GM19035 (cell line): ENCODE data around the gene KRT2.

Experiments used
- ATAC-seq: cut with Tn5 transposase; IDR thresholded peaks from one replicate; pipeline ENCODE4 v1.9.1; 2021; ENCODE audit not compliant: unreplicated experiment

The KRT2 gene

DNA sequence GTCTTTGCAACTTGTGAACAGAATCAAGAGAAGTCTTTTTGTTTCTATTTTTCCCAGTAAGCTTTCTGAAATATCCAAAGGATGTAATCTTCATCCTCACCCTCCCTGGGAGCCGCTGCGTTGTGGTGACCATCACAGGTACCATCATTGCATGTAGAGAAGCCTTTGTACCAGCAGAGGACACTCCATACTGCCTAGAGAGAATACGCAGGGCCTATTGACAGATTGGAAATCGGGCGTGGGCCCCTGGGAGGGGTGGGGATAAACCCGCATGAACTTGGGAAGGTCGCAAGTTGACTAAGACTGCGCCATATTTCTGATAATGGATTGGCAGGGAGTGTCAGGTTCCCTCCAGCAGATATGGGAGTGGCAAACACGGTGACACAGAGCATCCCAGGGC lies 15.5 kb upstream of the KRT2 start:
- no peak for ATAC-seq

DNA sequence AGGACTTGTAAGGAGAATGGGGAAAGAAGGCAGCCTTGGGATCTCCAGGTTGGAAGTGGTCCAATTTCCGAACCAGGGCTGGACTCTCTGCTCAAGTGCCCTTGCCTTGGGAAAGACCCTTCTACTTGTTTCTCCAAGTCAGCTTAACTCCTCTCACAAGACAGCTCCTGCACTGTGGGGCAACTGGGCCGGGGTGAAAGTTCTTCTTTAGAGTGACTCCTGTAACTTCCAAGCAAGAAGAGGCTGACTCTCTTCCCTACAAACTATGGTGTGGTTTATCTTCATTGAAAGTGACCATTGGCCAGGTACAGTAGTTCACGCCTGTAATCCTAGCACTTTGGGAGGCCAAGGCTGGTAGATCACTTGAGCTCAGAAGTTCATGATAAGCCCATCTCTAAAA lies 14.5 kb upstream of the KRT2 start:
- no peak for ATAC-seq

DNA sequence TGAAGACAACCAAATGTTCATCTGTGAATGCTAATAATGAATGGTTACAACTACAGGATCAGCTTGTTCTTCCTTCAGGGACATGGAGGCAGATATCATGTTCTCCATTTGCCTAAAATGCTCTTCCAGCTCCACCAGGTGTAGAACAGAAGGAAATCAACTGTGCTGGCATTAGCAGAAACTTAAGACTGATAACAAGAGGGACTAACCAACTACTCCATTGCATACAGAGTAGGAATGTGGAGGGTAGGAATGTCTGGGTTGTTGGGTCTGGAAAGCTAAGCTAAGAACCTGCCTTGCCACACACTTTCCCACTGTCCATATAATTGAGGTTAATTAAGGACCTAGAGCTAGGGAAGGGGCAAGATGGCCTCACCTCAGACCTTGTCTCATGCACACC lies 11.4 kb upstream of the KRT2 start:
- ATAC-seq: no peak

DNA sequence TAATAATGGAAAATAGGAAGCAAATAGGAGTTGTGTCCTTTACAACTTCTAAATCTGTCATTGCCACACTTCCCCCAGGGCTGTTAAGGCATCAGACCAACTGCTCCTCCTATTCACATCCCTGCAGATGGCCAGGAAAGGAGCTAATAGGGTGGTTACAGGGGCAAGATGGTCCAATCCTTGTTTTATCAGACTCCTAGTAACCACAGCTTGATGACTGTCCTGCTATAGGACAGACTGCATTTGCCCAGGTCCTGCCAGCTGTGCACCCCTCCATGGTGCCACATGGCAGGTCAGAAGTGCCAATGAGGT lies 10.9 kb upstream of the KRT2 start:
- ATAC-seq: no peak

DNA sequence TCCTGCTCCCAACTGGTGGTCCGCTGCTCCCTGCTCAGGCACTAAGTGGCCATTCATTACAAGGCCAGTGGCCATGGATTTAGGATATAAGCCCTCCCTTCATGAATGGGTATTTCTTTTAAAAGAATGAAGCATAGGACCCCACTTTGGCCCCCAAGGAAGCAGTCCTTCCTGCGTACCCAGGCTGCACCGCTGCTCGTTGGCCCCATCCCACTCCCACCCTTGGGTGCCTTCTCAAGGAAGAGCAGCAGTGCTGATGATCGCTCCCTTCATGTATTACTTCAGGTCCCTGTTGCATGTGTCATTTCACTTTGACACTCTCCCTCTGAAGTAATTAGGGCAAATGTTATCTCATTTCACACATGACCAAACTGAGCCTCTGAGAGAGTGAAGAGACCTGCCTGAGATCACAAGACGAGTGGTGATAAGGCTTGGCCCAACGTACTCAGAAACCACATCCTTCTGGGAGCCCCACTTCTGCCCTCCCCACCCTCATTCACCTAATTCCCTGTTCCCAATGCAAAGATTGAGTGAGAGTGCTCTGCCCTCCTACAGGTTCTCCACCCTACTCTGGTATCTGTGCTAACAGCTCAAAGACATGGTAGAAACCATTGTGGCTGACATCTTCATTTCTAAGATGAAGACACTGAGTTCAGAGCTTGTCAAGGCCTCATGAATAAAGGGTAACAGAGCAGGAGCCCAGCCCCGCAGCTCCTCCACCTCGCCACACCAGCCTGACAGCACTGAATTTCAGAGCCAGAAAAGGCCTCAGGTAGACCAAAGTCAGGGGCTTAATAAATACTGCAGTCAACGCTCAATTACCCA lies 10.3 kb upstream of the KRT2 start:
- ATAC-seq: no peak

DNA sequence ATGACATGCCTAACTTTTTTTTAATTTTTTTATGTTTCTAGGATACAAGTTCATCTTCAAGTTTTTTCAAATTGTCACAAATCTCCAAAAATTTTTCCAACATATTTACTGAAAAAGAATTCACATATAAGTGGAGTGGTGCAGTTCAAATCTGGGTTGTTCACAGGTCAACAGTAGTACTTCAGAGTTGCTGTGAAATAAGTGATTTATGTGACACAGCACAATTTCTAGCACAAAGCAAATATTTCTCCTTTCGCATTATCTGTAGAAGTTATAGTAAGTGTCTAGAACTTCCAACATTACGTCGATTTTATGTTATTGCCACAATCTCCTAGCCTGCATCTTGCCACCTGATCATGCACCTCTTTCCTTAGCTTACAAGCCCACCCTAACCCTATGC lies 9.7 kb upstream of the KRT2 start:
- ATAC-seq: no peak

DNA sequence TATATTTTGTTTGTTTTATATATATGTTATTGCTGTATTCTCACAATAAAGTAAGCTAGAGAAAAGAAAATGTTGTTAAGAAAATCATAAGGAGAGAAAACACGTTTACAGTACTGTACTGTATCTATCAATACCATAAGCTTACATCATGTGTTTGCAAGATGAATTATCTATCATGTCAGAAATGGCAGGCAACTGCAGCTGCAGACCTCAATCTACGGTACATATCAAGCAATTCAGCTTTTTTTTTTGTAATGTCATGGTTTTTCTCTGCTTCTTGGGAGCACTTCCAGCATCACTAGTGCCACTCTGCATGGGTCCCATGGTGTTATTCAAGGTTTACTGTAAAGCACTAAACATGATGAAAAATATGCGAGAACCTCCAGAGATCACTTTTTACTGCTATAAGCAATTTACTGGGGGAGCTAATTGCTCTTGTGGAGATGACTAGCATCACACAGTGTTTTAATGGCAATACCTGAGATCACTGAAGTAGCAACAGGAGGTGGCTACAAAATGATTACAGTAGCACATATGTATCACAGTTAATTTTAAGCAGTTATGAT lies 9.0 kb upstream of the KRT2 start:
- ATAC-seq: no peak

DNA sequence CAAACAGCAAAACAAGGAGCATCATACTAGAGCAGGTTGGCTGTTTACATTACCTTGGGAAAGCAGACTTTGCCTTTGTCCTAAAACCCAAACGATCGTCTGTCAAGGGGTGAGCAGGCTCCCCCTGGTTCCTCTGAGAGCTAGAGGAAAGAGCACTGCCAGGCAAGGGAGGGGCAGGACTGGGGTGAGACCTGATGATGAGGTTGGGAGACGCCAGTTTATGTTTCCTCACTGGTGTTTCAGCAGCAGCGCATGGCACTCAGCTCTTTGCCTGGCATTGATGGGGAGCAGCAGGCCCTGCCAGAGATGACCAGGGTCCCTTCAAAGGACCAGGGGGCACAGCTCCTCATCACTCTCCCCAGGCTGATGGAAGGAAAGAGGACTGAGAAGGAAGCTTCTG lies 7.9 kb upstream of the KRT2 start:
- ATAC-seq: no peak

DNA sequence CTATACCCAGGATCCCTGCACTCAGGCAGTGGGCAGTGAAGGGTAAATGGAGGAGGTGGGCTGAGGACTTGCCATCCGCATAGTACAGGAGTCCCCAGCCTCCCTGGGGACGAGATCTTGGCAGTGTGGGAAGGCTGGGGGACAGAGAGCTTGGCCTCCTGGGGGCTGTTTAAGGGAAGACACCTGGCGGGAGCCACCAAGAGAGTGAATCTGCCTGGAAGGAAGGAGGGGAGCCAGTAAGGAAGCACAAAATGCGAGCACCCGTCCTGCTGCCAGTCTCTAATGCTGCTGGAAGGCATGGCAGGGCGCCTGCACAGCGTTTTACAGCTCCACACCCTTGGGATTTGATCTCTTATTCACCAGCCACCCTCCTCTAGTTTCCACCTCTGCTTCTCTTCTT lies 7.4 kb upstream of the KRT2 start:
- ATAC-seq: no peak

DNA sequence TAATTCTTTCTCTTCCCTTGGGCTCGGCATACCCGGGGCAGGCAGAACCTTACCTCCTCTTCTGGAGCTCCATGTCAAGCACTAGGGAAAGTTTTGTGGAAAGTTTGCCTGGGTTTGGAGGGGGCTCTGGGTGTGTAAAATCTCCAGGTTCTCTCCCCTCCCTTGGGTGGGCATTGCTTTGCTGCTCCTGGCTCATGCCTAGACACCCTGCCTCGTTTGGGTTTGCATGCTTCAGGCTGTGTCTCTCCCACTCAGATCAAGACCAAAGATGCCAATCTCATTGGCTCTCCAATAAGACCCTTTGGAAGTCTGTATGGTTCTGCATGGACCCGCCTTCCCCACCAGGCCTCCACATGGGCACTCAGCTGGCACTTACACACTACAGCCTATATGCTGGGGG lies 6.2 kb upstream of the KRT2 start:
- no peak for ATAC-seq

DNA sequence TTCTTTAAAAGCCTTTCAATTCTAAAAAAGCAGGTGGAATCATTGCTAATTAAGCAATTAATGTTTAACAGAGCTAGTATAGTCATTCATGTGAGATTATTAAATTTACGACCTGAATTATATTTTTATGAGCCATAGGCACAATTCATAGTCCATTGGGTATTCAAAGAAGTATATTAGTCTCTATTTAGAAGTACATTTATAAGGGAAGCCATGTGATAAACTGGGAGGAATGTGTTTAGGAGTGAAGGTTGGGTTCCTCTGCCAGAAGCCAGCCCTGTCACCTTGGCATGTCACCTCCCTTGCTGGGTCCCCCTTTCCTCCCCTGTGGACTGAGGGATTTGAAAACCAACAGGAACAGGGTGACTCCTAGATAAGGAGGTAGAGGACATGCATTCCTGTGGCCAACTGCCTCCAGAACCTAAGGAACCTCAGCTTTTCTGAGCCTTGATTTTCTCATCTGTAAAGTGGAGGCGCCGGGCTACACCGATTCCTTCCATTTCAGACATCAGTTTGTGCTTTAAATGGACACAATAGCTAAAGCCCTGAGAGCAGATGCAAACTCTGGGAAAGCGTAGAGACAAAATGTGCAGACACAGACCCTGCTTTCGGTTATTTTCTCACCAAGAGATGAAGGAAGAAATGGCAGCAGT lies 5.4 kb upstream of the KRT2 start:
- ATAC-seq: no peak

DNA sequence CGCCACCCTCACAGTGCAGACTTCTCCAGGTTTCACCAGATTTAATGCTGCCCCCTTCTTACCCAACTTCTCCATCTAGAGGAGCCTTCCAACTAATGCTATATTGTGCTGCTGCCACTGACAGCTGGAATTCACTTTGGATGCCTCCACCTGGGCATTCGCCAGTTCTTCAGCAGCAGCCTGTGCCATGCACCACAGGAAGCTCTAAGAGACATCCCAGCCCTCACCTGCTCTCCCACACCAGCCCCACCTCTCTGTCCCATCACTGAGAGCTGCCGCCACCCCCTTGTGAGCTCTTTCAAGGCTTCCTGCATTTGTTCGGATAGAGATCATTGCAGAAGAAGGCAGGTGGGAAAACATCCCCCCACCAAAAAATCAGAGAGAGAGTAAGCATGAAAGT lies 4.6 kb upstream of the KRT2 start:
- ATAC-seq: no peak

DNA sequence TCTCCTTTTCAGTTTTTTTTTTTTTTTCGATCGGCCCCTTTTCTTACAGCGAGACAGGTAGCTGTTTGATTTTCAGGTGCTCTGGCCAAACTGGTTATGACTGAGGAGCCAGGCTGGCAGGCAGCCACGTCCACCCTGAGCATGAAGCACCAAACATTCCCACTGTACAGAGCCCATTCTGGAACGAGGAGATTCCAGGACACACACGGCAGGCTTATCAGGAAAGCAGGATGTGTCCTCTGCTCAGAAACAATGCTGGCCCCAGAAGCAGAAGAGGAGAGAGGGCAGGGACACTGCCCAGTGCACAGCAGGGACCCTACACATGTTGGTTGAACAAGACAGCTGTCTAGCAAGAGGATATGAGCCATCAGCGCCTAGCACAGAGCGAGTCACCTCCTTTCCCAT lies 3.7 kb upstream of the KRT2 start:
- no peak for ATAC-seq

DNA sequence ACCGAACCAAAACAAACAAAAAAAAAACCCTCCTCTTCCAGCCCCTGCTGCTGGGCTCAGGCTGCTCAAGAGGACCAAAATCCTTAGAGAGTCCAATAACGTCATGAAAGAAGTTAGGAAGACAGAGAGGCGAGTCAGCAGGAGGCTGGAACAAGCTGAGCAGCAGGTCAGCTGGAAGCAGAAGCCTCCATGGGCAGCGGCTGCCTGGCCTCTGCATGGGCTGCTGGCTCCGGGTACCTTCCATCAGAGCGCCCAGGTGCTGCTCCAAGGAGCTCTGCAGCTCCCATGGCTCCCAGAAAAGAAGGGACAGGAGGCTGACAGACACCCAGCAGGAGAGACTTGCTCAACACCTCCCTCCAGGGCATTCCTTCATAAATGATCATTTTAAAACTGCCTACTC lies 3.2 kb upstream of the KRT2 start:
- ATAC-seq: no peak

DNA sequence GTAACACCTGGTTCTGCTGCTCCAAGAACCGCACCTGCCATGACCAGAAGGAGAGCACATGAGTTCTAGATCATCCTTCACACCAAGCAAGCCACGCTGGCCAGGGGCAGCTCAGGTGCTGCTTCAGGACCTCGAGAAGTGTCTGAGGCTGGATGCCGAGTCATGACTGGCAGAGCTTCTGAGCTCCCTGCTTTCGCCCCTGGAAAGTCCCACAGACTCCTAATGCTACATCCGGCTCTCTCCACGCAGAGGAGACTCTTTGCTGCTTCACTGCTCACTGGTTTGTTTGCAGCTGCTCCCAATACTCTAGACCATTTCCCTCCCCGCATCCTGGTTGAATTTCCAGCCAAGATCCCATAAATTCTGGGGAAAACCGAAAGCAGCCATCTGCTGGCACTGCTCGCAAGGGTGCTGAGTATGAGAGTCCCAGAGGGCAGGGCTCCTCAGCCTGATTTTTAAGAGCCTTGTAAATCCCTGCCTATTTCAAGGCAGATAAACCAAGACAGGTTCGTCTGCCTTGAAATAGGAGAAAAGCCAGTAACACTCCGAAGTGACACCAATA lies 1.4 kb downstream of the KRT2 start:
- no peak for ATAC-seq

DNA sequence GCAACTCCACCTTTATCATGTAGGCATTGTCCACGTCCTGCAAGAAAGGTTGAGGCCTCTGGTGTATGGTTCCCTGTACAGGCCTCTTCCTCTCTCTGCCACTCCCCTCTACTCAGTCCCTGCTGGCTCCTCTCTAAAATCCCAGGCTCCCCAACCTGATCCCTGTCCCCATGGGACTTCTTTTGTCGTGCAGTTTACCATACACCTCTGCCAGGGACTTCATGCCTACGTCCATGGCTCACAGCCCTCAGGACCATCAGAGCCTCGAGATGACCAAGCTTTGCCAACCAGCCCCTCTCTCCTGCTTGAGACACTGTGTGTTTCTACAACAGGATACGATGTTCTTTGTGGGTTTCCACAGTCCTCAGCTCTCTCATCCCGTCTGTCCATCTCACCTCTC lies 2.9 kb downstream of the KRT2 start:
- ATAC-seq: no peak

DNA sequence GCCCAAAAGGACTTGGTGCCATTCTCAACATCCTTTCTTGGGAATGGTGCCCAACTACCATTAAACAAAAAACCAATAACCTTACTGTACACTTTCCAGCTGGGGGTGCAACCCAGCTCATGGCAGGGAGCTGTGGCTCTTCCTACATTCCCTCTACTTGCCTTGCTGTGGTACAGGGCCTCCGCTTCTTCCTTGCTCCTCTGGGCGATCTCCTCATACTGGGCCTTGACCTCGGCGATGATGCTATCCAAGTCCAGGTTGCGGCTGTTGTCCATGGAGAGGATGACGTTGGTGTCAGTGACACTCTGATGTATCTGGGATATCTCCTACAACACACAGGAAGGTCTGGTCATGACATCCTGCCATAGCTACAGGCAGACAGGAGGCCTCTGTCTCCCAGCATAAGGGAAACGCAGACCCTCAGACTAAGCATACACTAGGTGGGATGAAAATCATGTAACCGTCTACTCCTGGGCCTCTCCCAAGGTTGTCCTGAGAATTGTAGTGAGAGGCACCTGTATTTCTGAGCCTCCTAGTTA lies 3.9 kb downstream of the KRT2 start:
- ATAC-seq: no peak

DNA sequence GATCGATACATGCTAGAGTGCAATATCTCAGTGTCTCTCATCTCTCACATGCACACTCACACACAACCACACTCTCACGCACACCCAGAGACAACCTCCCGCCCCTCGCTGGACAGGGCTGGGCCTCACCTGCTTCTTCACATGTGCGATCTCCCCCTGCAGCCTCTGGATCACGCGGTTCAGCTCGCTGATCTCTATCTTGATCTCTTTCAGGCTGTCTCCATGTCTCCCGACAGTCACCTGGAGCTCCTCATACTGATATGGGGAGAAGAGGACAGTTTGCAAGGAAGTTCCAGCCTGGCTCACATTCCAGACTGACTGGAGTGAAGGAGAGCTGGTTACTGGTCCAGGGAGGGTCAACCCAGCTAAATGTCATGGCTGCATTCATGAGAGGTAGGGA lies 4.4 kb downstream of the KRT2 start:
- ATAC-seq: no peak

DNA sequence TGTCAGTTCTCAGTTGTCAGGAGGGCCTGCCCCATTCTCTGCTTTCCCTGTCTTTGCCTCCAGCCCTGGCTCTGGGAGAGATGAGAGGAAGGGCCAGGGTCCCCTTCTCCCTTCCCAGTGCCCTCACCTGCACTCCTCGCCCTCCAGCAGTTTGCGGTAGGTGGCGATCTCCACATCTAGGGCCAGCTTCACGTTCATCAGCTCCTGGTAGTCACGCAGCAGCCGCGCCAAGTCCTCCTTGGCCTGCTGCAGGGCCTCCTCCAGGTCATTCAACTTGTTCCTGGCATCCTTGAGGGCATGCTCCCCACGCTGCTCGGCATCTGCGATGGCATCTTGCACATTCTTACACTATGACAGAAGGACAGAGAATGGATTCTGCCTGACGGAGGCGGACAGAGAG lies 5.4 kb downstream of the KRT2 start:
- ATAC-seq: no peak

DNA sequence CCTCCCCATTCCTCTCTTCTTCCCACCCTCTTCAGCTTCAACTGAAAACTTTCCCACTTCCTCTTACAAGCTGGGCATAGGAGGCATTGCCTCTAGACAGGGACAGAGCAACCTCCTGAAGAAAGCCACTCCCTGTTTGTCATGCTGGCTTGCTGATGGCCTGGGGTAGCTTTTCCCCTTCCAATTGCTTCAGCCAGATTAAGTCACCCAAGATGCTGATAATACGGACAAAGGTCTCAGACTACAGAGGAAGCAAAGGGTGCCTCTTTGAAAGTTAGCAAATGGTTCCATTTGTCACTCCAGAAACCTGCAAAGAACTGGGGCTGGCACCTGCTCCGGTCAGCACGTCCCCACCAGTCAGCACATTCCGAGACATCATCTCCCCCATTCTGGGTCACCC lies 6.0 kb downstream of the KRT2 start:
- ATAC-seq: no peak

DNA sequence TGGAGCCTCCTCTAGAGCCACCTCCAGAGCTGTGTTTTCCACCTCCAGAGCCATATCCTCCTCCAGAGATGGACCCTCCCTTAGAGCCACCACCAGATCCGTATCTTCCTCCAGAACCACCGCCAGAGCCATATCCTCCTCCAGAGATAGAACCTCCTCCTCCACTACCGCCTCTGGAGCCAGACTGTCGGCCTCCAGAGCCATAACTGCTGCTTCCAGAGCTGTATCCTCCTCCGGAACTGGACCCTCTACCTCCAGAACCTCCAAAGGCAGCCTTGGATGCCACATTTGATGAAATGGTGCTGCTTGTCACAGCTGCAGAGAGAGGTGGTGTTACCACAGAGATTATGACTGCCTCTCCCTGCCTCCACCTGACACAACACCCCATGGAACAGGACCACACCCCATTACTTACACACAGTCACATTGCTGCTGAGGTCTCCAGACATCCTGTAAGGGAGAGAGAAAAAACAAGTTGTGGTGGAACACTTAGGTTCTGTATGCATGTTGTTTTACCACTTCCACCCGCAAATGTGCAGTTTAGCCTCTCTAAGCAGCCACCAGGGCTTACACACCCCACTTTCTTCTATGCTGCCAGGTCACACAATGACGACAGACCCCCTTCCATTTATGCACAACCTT lies 6.8 kb downstream of the KRT2 start:
- no peak for ATAC-seq

DNA sequence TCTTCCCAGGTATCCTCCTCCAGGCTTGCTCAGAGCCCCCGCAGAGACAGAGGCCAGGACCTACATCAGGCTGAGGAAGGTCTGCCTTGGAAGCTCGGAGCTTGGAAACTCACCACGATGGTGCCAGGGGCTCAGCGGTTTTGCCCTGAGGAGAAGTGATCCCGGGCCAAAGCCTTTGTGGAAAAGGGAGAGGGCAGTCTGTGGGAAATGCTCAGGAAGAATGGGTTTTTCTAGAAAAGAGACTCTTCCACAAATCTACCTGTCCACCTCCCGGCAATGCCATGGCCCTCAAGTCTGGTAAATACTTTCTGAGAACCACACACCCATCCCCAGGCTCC lies 8.0 kb downstream of the KRT2 start:
- no peak for ATAC-seq
